ENCODE measurements around the gene NNT.
"Not testable (repeated sequence)": the region's sequence is repeated elsewhere in the genome, so short reads cannot be mapped to it uniquely, and the experiment has no call there.

Gene NNT

GRCh38 chr5:43712081-43712480, 109.1 kb downstream of the NNT start:
- DNase-seq (ENCODE audit: low spot score) = no peak

DNA sequence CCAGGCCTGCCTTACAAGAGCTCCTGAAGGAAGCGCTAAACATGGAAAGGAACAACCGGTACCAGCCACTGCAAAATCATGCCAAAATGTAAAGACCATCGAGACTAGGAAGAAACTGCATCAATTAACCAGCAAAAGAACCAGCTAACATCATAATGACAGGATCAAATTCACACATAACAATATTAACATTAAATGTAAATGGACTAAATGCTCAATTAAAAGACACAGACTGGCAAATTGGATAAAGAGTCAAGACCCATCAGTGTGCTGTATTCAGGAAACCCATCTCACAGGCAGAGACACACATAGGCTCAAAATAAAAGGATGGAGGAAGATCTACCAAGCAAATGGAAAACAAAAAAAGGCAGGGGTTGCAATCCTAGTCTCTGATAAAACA, 116.8 kb downstream of the NNT start:
- not testable (repeated sequence) for DNase-seq (ENCODE audit: low spot score)

DNA sequence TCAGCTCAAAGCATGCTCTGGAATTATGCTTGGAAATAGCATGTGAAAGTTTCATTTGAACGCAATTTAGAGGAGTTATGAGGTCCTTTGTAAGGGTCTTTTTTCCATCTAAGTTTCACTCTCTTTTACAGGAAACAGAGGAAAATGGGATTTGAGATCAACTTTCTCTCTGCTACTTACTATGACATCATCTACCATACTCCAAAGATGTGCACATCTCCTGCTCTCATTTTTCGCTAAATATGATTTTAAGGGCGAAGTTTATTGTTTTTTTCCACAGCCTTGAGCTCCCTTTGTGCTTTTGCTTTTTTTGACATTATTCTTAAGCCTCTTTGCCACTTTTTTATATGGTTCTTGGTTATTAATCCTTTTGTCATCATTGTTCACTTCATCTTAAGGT, 125.6 kb downstream of the NNT start:
- no peak for DNase-seq (ENCODE audit: low spot score)

DNA sequence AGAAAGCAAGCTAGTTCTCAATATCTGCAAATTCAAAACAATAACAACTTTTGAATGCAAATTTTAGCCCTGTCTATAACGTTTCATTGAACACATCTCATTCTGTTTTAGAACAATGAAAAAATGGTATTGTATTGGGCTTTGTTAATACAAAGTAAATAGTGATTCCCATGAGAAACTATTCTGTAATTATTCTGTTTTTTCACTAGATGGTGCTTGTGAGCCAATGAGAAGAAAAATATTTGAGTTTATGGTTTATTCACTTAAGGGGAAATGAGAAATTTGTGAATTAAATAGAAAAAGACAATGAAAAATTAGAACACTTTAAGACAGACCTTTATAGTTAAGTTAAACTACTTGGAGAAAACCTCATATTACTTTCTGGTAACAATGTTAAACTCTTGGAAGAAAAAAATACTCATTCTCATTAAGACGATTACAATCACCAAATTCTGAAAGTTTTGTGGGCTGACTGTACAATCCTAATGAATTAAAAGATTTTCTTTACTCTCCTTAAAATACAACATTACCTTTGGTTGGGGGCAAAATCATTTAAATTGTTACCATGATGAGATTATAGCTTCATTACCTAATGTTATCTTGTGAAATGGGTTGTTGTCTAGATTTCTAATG, 127.0 kb downstream of the NNT start:
- DNase-seq (ENCODE audit: low spot score) = no peak

GRCh38 chr5:43730832-43731342, 127.9 kb downstream of the NNT start:
- DNase-seq (ENCODE audit: low spot score) = no peak

GRCh38 chr5:43731573-43731972, 128.6 kb downstream of the NNT start:
- no peak for DNase-seq (ENCODE audit: low spot score)

GRCh38 chr5:43745923-43746548, 143.1 kb downstream of the NNT start:
- DNase-seq (ENCODE audit: low spot score) = not testable (repeated sequence)

- no peak for DNase-seq (ENCODE audit: low spot score)
Measured at GRCh38 chr5:43750809-43751208, 147.8 kb downstream of the NNT start.

DNA sequence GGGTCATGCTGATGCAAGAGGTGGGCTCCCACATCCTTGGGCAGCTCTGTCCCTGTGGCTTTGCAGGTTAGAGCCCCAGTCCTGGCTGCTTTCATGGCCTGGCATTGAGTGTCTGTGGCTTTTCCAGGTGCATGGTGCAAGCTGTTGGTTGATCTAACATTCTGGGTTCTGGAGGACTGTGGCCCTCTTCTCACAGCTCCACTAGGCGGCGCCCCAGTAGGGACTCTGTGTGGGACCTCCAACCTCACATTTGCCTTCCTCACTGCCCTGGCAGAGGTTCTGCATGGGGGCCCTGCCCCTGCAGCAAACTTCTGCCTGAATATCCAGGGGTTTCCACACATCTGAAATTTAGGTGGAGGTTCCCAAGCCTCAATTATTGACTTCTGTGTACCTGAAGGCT, 150.1 kb downstream of the NNT start:
- no peak for DNase-seq (ENCODE audit: low spot score)

All from HuH-7 (cell line).